OCI-LY3 (cell line): ENCODE data around the gene PDLIM5.

Experiments used
- CTCF ChIP-seq: fragments of 200-600, 300-600 bp; sonication (generic); IDR thresholded peaks from 2 replicates; pipeline ENCODE4 v1.5.1; 2014; ENCODE audit warnings: antibody characterized with exemption, low read length, low read depth
- EZH2phosphoT487 ChIP-seq: fragments of 200-600 bp; shearing (Covaris generic); IDR thresholded peaks from 2 replicates; pipeline ENCODE4 v1.6.1; 2018; ENCODE audit warnings: antibody characterized with exemption, mixed run types, low read depth

GRCh38 chr4:94536649-94537469 lies 85.1 kb downstream of the PDLIM5 start:
- no peak for TF ChIP-seq CTCF
- no peak for TF ChIP-seq EZH2phosphoT487
